ENCODE results near the gene RGS7. TPM values are rescaled to one million over a fixed set of nuclear protein-coding genes. Genes with fewer than 3 reads are reported as not detected.

The RGS7 gene
- polyA plus RNA-seq, 2 of the 4 experiments (the other 2 are of a cell fraction), result 0.08 TPM; not detected in 1

DNA sequence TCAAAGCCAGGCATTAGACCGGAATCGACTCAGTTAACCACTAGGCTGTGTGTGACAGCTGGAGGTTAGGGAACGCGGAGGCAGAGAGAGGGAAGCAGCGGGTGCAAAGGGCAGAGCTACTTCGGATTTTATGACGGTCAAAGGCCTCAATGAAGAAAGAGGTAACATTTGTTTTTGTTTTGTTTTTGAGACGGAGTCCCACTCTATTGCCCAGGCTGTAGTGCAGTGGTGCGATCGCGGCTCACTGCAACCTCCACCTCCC is 468.3 kb downstream of the RGS7 start:
- ATAC-seq (no peak), DNase-seq (ENCODE audit: low read depth in 1 of 2, low spot score in 1 of 2) (no peak), FAIRE-seq (no peak)
- Histone ChIP-seq H3K4me2 (no peak overlapping the region), H3K27ac (no peak overlapping the region), H3K9me3 (no peaks in the 10 kb centered on the region), H3K4me3 (no peak overlapping the region), H3K4me1 (no peaks in the 10 kb centered on the region)
- POLR2A ChIA-PET, result no interaction called here
- WGBS (ENCODE audit: missing lambda C conversion rate), result 86% methylated on average over 11 of the region's 11 CpGs
- CTCF ChIA-PET, result interaction anchor here (1.6 to 2.7 kb wide), 6 partner anchors 12 to 614 kb away, joined by 4 to 14 read pairs (median 9); no protein-coding TSS in a partner anchor
- TF ChIP-seq, protein P1, sequence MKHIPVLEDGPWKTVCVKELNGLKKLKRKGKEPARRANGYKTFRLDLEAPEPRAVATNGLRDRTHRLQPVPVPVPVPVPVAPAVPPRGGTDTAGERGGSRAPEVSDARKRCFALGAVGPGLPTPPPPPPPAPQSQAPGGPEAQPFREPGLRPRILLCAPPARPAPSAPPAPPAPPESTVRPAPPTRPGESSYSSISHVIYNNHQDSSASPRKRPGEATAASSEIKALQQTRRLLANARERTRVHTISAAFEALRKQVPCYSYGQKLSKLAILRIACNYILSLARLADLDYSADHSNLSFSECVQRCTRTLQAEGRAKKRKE (CRISPR knock-in tag; IDR thresholded peaks at IDR 0.05; ENCODE audit: low read depth), result no peak
- TF ChIP-seq, protein P2, sequence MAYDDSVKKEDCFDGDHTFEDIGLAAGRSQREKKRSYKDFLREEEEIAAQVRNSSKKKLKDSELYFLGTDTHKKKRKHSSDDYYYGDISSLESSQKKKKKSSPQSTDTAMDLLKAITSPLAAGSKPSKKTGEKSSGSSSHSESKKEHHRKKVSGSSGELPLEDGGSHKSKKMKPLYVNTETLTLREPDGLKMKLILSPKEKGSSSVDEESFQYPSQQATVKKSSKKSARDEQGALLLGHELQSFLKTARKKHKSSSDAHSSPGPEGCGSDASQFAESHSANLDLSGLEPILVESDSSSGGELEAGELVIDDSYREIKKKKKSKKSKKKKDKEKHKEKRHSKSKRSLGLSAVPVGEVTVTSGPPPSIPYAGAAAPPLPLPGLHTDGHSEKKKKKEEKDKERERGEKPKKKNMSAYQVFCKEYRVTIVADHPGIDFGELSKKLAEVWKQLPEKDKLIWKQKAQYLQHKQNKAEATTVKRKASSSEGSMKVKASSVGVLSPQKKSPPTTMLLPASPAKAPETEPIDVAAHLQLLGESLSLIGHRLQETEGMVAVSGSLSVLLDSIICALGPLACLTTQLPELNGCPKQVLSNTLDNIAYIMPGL (CRISPR knock-in tag; IDR thresholded peaks at IDR 0.05; ENCODE audit: borderline replicate concordance), result no peak
- TF ChIP-seq FOSB (CRISPR knock-in tag; IDR thresholded peaks at IDR 0.05) (no peak), PHF8 (IDR thresholded peaks at IDR 0.05; ENCODE audit: borderline replicate concordance, low read depth) (no peak), GATA3 (IDR thresholded peaks at IDR 0.05; ENCODE audit: borderline replicate concordance) (no peak), TP53 (CRISPR knock-in tag; IDR thresholded peaks at IDR 0.05) (no peak), SREBF2 (IDR thresholded peaks at IDR 0.05) (no peak), CHD2 (IDR thresholded peaks at IDR 0.05; ENCODE audit: low read length, partially characterized antibody) (no peak), CBX2 (IDR thresholded peaks at IDR 0.05; ENCODE audit: borderline replicate concordance, low read depth) (no peak), NPAS2 (CRISPR knock-in tag; IDR thresholded peaks at IDR 0.05; ENCODE audit: borderline replicate concordance) (no peak), ZC3H11A (IDR thresholded peaks at IDR 0.05) (no peak), NFE2L2 (conservative IDR thresholded peaks at IDR 0.05; ENCODE audit: low read length) (no peak), HOXB5 (CRISPR knock-in tag; IDR thresholded peaks at IDR 0.05) (no peak), RFX5 (IDR thresholded peaks at IDR 0.05) (no peak), ZSCAN20 (CRISPR knock-in tag; IDR thresholded peaks at IDR 0.05) (no peak), CEBPB (IDR thresholded peaks at IDR 0.05) (no peak), RARB (CRISPR knock-in tag; IDR thresholded peaks at IDR 0.05) (no peak)
- TF ChIP-seq, protein P3, sequence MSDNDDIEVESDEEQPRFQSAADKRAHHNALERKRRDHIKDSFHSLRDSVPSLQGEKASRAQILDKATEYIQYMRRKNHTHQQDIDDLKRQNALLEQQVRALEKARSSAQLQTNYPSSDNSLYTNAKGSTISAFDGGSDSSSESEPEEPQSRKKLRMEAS (IDR thresholded peaks at IDR 0.05), result no peak
- TF ChIP-seq, protein P4, sequence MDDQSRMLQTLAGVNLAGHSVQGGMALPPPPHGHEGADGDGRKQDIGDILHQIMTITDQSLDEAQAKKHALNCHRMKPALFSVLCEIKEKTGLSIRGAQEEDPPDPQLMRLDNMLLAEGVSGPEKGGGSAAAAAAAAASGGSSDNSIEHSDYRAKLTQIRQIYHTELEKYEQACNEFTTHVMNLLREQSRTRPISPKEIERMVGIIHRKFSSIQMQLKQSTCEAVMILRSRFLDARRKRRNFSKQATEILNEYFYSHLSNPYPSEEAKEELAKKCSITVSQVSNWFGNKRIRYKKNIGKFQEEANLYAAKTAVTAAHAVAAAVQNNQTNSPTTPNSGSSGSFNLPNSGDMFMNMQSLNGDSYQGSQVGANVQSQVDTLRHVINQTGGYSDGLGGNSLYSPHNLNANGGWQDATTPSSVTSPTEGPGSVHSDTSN (IDR thresholded peaks at IDR 0.05), result no peak
- TF ChIP-seq, protein P5, sequence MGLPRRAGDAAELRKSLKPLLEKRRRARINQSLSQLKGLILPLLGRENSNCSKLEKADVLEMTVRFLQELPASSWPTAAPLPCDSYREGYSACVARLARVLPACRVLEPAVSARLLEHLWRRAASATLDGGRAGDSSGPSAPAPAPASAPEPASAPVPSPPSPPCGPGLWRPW (IDR thresholded peaks at IDR 0.05), result no peak

DNA sequence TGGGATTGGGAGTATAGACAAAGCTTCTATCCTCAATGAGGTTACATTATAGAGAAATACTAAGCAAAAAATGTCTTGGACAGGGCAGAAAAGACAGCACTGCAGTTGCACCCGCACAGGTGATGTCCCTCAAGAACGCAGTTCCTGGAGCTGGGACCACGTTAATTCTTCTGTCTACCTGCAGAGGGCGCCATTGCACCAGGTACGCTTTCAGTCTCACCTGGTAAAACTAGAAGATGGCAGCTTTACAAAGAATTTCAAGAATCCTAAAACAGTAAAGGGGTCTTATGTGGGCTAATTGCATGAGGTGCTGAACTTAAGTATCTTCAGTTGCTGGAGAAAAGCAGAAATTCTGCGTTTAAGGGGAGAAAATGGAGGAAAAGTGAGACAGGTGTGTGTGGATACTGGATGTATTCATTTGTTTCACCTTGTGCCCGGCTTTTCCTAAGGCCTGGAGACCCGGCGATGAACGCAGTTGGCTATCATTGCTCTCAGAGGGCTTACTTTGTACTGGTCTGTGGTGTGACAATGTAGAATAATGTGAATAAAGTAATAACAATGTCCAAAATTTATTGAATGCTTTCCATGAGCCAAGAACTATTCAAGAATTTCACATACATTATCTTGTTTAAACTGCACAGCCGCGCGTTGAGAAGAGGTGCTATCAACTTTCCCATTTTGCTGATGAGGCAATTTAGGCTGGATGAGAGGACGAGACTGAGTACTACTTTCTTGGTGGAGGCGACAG is 468.8 kb downstream of the RGS7 start:
- DNase-seq (ENCODE audit: low read depth in 1 of 2, low spot score in 1 of 2) (peak; percentile 28 to 47), ATAC-seq (peak in 1 of 2 experiments; percentile 70; a peak in 4 of 6 replicates), FAIRE-seq (peak; percentile 7)
- WGBS (ENCODE audit: missing lambda C conversion rate), result 41% methylated on average over 15 of the region's 15 CpGs
- H3K4me3 ChIP-seq, result no peak overlapping the region
- ChIA-PET CTCF (interaction anchor here (0.6 to 2.7 kb wide), 22 partner anchors 9 to 620 kb away, joined by 3 to 14 read pairs (median 4); no protein-coding TSS in a partner anchor), POLR2A (no interaction called here)
- no peaks in the 10 kb centered on the region for H3K9me3 ChIP-seq
- H3K4me1 ChIP-seq, result no peaks in the 10 kb centered on the region
- TF ChIP-seq SMC3 (IDR thresholded peaks at IDR 0.05), result peak; percentile 62
- peak; percentile 94 for TF ChIP-seq MAFK (IDR thresholded peaks at IDR 0.05; ENCODE audit: partially characterized antibody)
- TF ChIP-seq NR3C1 (IDR thresholded peaks at IDR 0.05), result no peak
- TF ChIP-seq, protein P6, sequence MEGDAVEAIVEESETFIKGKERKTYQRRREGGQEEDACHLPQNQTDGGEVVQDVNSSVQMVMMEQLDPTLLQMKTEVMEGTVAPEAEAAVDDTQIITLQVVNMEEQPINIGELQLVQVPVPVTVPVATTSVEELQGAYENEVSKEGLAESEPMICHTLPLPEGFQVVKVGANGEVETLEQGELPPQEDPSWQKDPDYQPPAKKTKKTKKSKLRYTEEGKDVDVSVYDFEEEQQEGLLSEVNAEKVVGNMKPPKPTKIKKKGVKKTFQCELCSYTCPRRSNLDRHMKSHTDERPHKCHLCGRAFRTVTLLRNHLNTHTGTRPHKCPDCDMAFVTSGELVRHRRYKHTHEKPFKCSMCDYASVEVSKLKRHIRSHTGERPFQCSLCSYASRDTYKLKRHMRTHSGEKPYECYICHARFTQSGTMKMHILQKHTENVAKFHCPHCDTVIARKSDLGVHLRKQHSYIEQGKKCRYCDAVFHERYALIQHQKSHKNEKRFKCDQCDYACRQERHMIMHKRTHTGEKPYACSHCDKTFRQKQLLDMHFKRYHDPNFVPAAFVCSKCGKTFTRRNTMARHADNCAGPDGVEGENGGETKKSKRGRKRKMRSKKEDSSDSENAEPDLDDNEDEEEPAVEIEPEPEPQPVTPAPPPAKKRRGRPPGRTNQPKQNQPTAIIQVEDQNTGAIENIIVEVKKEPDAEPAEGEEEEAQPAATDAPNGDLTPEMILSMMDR (IDR thresholded peaks at IDR 0.05), result peak; percentile 71
- peak; percentile 77 to 83 for TF ChIP-seq RAD21 (conservative IDR thresholded peaks at IDR 0.05 in 1 of 2, IDR thresholded peaks at IDR 0.05 in 1 of 2)
- no peak overlapping the region for H3K4me2 ChIP-seq
- no peak overlapping the region for H3K27ac ChIP-seq
